Measurements from ENCODE around the gene PARN.

PARN gene

GRCh38 chr16:14500791-14501190, 129.3 kb downstream of the PARN start:
- no peaks in the 10 kb centered on the region for H4K20me1 ChIP-seq (ENCODE audit: control insufficient read depth, insufficient read depth, low read depth, low read length)
- H3K4me2 ChIP-seq (ENCODE audit: low read length): no peak overlapping the region
- TF ChIP-seq EZH2phosphoT487 (IDR thresholded peaks at IDR 0.05; ENCODE audit: borderline replicate concordance, low read length) (no peak), CTCF (IDR thresholded peaks at IDR 0.05; ENCODE audit: low read depth, low read length, poor library complexity, severe bottlenecking) (no peak)
- H3K36me3 ChIP-seq (ENCODE audit: control insufficient read depth, low read length): peaks cover 23% of the 10 kb centered on the region
- H3F3A ChIP-seq (ENCODE audit: control insufficient read depth, insufficient read depth): no peaks in the 10 kb centered on the region
- H3K79me2 ChIP-seq (ENCODE audit: control insufficient read depth, low read length): peaks cover 34% of the 10 kb centered on the region
- no peaks in the 10 kb centered on the region for H3K9me2 ChIP-seq (replicated peaks; ENCODE audit: control insufficient read depth, low read length)
- no peak overlapping the region for H3K4me3 ChIP-seq (ENCODE audit: low read length)
- no peaks in the 10 kb centered on the region for H3K9me3 ChIP-seq (ENCODE audit: control insufficient read depth, insufficient read depth, low read length)
- no peaks in the 10 kb centered on the region for H3K27me3 ChIP-seq (ENCODE audit: control insufficient read depth, low read length)
- no peaks in the 10 kb centered on the region for H3K4me1 ChIP-seq (ENCODE audit: control insufficient read depth, low read length)
- H3K27ac ChIP-seq (ENCODE audit: low read depth, low read length): no peak overlapping the region

- Histone ChIP-seq H3K4me1 (ENCODE audit: control insufficient read depth, low read length) (no peaks in the 10 kb centered on the region), H3K4me3 (ENCODE audit: low read length) (no peak overlapping the region)
These were observed 130.9 kb downstream of the PARN start for GRCh38 chr16:14499110-14499509.

GRCh38 chr16:14497245-14498082, 132.6 kb downstream of the PARN start:
- H3K4me3 ChIP-seq (ENCODE audit: low read length): no peak overlapping the region
- TF ChIP-seq EZH2phosphoT487 (IDR thresholded peaks at IDR 0.05; ENCODE audit: borderline replicate concordance, low read length) (no peak), CTCF (IDR thresholded peaks at IDR 0.05; ENCODE audit: low read depth, low read length, poor library complexity, severe bottlenecking) (no peak)
- H3K9me3 ChIP-seq (ENCODE audit: control insufficient read depth, insufficient read depth, low read length): no peaks in the 10 kb centered on the region
- H3K4me2 ChIP-seq (ENCODE audit: low read length): no peak overlapping the region
- H3K4me1 ChIP-seq (ENCODE audit: control insufficient read depth, low read length): no peaks in the 10 kb centered on the region
- no peaks in the 10 kb centered on the region for H3K9me2 ChIP-seq (replicated peaks; ENCODE audit: control insufficient read depth, low read length)
- H3K27me3 ChIP-seq (ENCODE audit: control insufficient read depth, low read length): no peaks in the 10 kb centered on the region
- no peak overlapping the region for H3K27ac ChIP-seq (ENCODE audit: low read depth, low read length)
- no peaks in the 10 kb centered on the region for H3F3A ChIP-seq (ENCODE audit: control insufficient read depth, insufficient read depth)
- peaks cover 22% of the 10 kb centered on the region for H3K79me2 ChIP-seq (ENCODE audit: control insufficient read depth, low read length)
- H3K36me3 ChIP-seq (ENCODE audit: control insufficient read depth, low read length): peaks cover 29% of the 10 kb centered on the region; the same call in 1 of the 2 replicates
- no peaks in the 10 kb centered on the region for H4K20me1 ChIP-seq (ENCODE audit: control insufficient read depth, insufficient read depth, low read depth, low read length)

More at GRCh38 chr16:14499110-14499509, 130.9 kb downstream of the PARN start:
- no peak overlapping the region for H3K4me2 ChIP-seq (ENCODE audit: low read length)
- no peaks in the 10 kb centered on the region for H3F3A ChIP-seq (ENCODE audit: control insufficient read depth, insufficient read depth)
- no peaks in the 10 kb centered on the region for H4K20me1 ChIP-seq (ENCODE audit: control insufficient read depth, insufficient read depth, low read depth, low read length)
- no peaks in the 10 kb centered on the region for H3K9me2 ChIP-seq (replicated peaks; ENCODE audit: control insufficient read depth, low read length)
- peaks cover 26% of the 10 kb centered on the region for H3K79me2 ChIP-seq (ENCODE audit: control insufficient read depth, low read length)
- TF ChIP-seq CTCF (IDR thresholded peaks at IDR 0.05; ENCODE audit: low read depth, low read length, poor library complexity, severe bottlenecking): no peak
- no peak for TF ChIP-seq EZH2phosphoT487 (IDR thresholded peaks at IDR 0.05; ENCODE audit: borderline replicate concordance, low read length)
- no peaks in the 10 kb centered on the region for H3K27me3 ChIP-seq (ENCODE audit: control insufficient read depth, low read length)
- H3K27ac ChIP-seq (ENCODE audit: low read depth, low read length): no peak overlapping the region
- peaks cover 36% of the 10 kb centered on the region for H3K36me3 ChIP-seq (ENCODE audit: control insufficient read depth, low read length)
- H3K9me3 ChIP-seq (ENCODE audit: control insufficient read depth, insufficient read depth, low read length): no peaks in the 10 kb centered on the region

Data from DOHH2 (cell line).